Measurements from ENCODE around the gene KCNH4.

The KCNH4 gene

DNA sequence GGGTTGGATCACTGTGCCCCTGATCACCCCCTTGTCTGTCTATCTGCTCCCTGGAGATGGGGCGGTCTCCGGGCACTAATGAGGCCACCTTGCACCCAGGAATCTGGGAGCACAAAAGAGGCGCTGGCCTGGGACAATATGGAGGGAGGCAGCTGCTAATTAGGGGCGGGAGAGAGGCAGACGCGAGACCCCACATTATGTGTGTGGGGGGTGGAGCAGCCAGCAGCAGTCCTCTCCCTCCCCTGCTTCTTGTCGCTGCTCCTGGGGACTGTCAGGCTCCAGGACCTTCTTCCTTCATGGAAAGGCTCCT is 4.6 kb upstream of the KCNH4 start:
- no peak overlapping the region for H2AFZ ChIP-seq (ENCODE audit: low read depth, low read length)
- H3K4me2 ChIP-seq (ENCODE audit: insufficient read depth, low read length), result no peak overlapping the region
- no peak overlapping the region for H3K4me3 ChIP-seq (ENCODE audit: low read depth in 1 of 2, low read length in 2 of 2)
- no peak overlapping the region for H3K27ac ChIP-seq (ENCODE audit: low read length)
- no peaks in the 10 kb centered on the region for H3K36me3 ChIP-seq (ENCODE audit: insufficient read depth, low read length)
- no peak for DNase-seq
- no peaks in the 10 kb centered on the region for H3K9me3 ChIP-seq (ENCODE audit: insufficient read depth, low read length, severe bottlenecking)
- no peak for ATAC-seq (ENCODE audit: insufficient read depth, low read depth)
- H3K27me3 ChIP-seq (ENCODE audit: insufficient read depth, low read length, poor library complexity), result no peaks in the 10 kb centered on the region
- H4K20me1 ChIP-seq (ENCODE audit: insufficient read depth, low read length), result no peaks in the 10 kb centered on the region
- no peaks in the 10 kb centered on the region for H3K79me2 ChIP-seq (ENCODE audit: insufficient read depth, low read length)
- TF ChIP-seq EZH2 (IDR thresholded peaks at IDR 0.05; ENCODE audit: borderline replicate concordance, low read depth, low read length, severe bottlenecking), result no peak
- TF ChIP-seq, protein P1, sequence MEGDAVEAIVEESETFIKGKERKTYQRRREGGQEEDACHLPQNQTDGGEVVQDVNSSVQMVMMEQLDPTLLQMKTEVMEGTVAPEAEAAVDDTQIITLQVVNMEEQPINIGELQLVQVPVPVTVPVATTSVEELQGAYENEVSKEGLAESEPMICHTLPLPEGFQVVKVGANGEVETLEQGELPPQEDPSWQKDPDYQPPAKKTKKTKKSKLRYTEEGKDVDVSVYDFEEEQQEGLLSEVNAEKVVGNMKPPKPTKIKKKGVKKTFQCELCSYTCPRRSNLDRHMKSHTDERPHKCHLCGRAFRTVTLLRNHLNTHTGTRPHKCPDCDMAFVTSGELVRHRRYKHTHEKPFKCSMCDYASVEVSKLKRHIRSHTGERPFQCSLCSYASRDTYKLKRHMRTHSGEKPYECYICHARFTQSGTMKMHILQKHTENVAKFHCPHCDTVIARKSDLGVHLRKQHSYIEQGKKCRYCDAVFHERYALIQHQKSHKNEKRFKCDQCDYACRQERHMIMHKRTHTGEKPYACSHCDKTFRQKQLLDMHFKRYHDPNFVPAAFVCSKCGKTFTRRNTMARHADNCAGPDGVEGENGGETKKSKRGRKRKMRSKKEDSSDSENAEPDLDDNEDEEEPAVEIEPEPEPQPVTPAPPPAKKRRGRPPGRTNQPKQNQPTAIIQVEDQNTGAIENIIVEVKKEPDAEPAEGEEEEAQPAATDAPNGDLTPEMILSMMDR (IDR thresholded peaks at IDR 0.05; ENCODE audit: borderline replicate concordance, extremely low read depth, low read length, poor library complexity, severe bottlenecking), result no peak
- H3K4me1 ChIP-seq (ENCODE audit: insufficient read depth, low read length), result peaks cover 26% of the 10 kb centered on the region
- no peak overlapping the region for H3K9ac ChIP-seq (ENCODE audit: low read depth, low read length)

DNA sequence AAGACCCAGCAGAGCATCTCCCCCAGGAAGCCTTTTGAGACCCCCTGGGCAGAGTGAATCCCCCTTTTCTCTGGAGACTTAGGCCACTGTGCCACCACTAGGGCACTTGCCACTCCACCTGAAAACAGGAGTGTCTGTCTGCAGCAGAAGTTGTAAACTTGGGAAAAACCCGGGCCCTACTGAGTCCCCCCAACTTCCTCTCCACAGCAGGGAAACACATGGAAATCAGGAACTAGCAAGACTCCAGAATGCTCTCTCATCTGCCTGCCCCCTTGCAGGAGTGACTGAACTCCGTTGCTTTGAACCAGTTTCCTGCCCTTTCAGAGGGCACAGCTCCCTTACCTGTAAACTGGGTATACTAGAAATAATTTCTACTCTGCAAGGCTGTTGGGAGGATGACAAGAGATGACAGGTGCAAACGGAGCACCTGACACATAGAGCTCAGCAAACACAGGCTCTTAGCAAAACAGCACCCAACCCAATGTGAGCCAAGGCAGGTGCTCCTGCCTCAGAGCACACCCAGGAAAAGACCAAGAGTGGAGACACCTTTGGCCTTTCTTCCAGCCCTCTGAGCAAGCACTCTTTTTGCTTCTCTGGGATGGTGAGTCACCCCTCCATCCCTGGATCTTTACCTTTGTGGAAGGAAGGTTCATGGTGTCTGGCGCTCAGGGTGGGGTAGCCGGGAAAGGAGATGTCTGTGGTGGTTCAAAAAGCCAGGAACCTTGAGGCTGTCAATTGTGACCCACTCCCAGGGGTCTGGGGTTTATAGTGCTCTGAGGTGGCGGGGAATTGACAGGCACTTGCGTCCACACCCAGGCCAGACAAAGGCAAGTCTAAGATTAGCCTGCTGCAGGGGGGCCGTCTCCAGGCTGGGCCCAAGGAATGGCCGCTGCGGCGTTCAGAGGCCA is 4.0 kb upstream of the KCNH4 start, which contains the start of gene HCRT:
Gene HCRT (minus strand): TSS at position 740 of the 908 bp plus-strand sequence. CDS start 87 bp downstream, at position 653.
- H3K4me1 ChIP-seq (ENCODE audit: insufficient read depth, low read length), result peaks cover 26% of the 10 kb centered on the region

GRCh38 chr17:42183741-42184711 is 3.1 kb upstream of the KCNH4 start:
- no peaks in the 10 kb centered on the region for H3K79me2 ChIP-seq (ENCODE audit: insufficient read depth, low read length)
- peak overlapping the region; percentile 84 for H3K9ac ChIP-seq (ENCODE audit: low read depth, low read length)
- H4K20me1 ChIP-seq (ENCODE audit: insufficient read depth, low read length), result no peaks in the 10 kb centered on the region
- H2AFZ ChIP-seq (ENCODE audit: low read depth, low read length), result peak overlapping the region; percentile 99
- no peaks in the 10 kb centered on the region for H3K27me3 ChIP-seq (ENCODE audit: insufficient read depth, low read length, poor library complexity)
- H3K4me2 ChIP-seq (ENCODE audit: insufficient read depth, low read length), result peak overlapping the region; percentile 93
- H3K4me3 ChIP-seq (ENCODE audit: low read depth in 1 of 2, low read length in 2 of 2), result peak overlapping the region; percentile 71 to 95
- no peak for TF ChIP-seq EZH2 (IDR thresholded peaks at IDR 0.05; ENCODE audit: borderline replicate concordance, low read depth, low read length, severe bottlenecking)
- TF ChIP-seq, protein P1 (IDR thresholded peaks at IDR 0.05; ENCODE audit: borderline replicate concordance, extremely low read depth, low read length, poor library complexity, severe bottlenecking), result peak; percentile 88
- peak; percentile 79 for DNase-seq
- ATAC-seq (ENCODE audit: insufficient read depth, low read depth), result peak; percentile 82
- H3K36me3 ChIP-seq (ENCODE audit: insufficient read depth, low read length), result no peaks in the 10 kb centered on the region
- H3K4me1 ChIP-seq (ENCODE audit: insufficient read depth, low read length), result peaks cover 26% of the 10 kb centered on the region
- H3K27ac ChIP-seq (ENCODE audit: low read length), result peak overlapping the region; percentile 81
- no peaks in the 10 kb centered on the region for H3K9me3 ChIP-seq (ENCODE audit: insufficient read depth, low read length, severe bottlenecking)

More for the DNA sequence above, 4.0 kb upstream of the KCNH4 start, which contains the start of gene HCRT:
- peak within 1 kb of the TSS; percentile 99 for H2AFZ ChIP-seq (ENCODE audit: low read depth, low read length)
- H3K79me2 ChIP-seq (ENCODE audit: insufficient read depth, low read length), result no peaks in the 10 kb centered on the region
- no peaks in the 10 kb centered on the region for H4K20me1 ChIP-seq (ENCODE audit: insufficient read depth, low read length)
- H3K36me3 ChIP-seq (ENCODE audit: insufficient read depth, low read length), result no peaks in the 10 kb centered on the region
- peak within 1 kb of the TSS; percentile 84 for H3K9ac ChIP-seq (ENCODE audit: low read depth, low read length)
- no peaks in the 10 kb centered on the region for H3K27me3 ChIP-seq (ENCODE audit: insufficient read depth, low read length, poor library complexity)
- no peaks in the 10 kb centered on the region for H3K9me3 ChIP-seq (ENCODE audit: insufficient read depth, low read length, severe bottlenecking)
- TF ChIP-seq, protein P1 (IDR thresholded peaks at IDR 0.05; ENCODE audit: borderline replicate concordance, extremely low read depth, low read length, poor library complexity, severe bottlenecking), result no peak
- TF ChIP-seq EZH2 (IDR thresholded peaks at IDR 0.05; ENCODE audit: borderline replicate concordance, low read depth, low read length, severe bottlenecking), result no peak
- H3K4me3 ChIP-seq (ENCODE audit: low read depth in 1 of 2, low read length in 2 of 2), result peak within 1 kb of the TSS; percentile 71 to 95; a peak in 3 of 4 replicates
- H3K4me2 ChIP-seq (ENCODE audit: insufficient read depth, low read length), result peak within 1 kb of the TSS; percentile 93
- ATAC-seq (ENCODE audit: insufficient read depth, low read depth) (no peak), DNase-seq (no peak)
- peak within 1 kb of the TSS; percentile 81 for H3K27ac ChIP-seq (ENCODE audit: low read length)

Measured in DND-41 (cell line).